HG02763 (cell line): ENCODE data around the gene RIT2.

ENCODE experiments used
- ATAC-seq: cut with Tn5 transposase; IDR thresholded peaks from one replicate; pipeline ENCODE4 v1.9.1; 2021; ENCODE audit warnings: mild to moderate bottlenecking, moderate library complexity; ENCODE audit not compliant: unreplicated experiment

The RIT2 gene

GRCh38 chr18:42706618-42707017, 408.9 kb downstream of the RIT2 start:
- no peak for ATAC-seq

DNA sequence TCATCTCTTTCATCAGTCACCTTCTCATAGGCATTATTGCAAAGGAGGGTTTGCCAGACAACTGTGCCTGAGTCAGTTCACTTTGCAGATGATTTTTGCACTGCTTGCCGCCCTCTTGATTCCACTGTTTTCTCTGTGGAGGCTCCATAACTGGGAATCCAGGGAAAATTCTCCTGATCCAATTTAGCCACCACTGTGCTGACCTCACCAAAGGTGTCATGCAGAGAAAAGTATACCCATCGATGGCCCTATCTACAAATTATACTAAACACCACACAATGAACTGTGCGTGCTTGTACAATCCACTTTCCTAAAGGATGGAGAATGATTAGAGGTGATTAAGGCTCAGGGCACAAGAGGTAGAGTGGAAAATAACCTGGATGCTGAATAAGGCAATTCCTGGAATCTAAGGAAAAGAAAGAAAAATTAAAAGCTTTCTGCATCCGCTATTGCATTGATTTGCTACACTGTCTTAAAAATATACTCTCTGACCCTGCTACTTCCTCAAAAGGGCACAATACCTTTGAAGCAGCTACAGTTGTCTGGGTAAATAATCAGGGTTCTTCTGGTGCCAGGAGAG, 409.4 kb downstream of the RIT2 start:
- ATAC-seq: no peak
